CD4-positive, alpha-beta T cell (primary cell): Measurements from ENCODE around the gene KRTAP10-10. TPM values are rescaled to one million over a fixed set of nuclear protein-coding genes. Genes with fewer than 3 reads are reported as not detected.
"Not testable (repeated sequence)": the region's sequence is repeated elsewhere in the genome, so short reads cannot be mapped to it uniquely, and the experiment has no call there.

ENCODE experiments used
- ATAC-seq: fragments of 200-7000 bp; cut with Tn5 transposase; one replicate; pipeline ENCODE4 v1.10.0; 2022; ENCODE audit warnings: mild to moderate bottlenecking; ENCODE audit not compliant: poor library complexity
- CTCF ChIA-PET: fragments of 350-600 bp; sonication (Branson Sonifier 250); formaldehyde crosslinking; loops from one replicate; lab custom pipeline; 2021; ENCODE audit warnings: antibody characterized with exemption, inconsistent platforms; lab: Charles Lee
- POLR2A ChIA-PET: fragments of 350-600 bp; sonication (Branson Sonifier 250); formaldehyde crosslinking; loops from one replicate; lab custom pipeline; 2021; ENCODE audit warnings: antibody characterized with exemption, inconsistent platforms; lab: Charles Lee
- DNase-seq, 14 experiments: peaks; one replicate each; pipeline ENCODE4 v3.0.0-alpha.2; 2013 to 2020; ENCODE audit warnings: mixed read lengths in 2 of 14
- H3K27ac ChIP-seq, 2 donors: one replicate each; pipeline versions ENCODE4 v1.5.1 to v1.7.0; 2013; ENCODE audit warnings: low read length in 2 of 2, low read depth in 1 of 2, mild to moderate bottlenecking in 1 of 2
- H3K27me3 ChIP-seq, 2 experiments: 1 replicate in 1 of 2; 2 replicates in 1 of 2; pipeline versions ENCODE4 v1.6.1 to v1.7.0; 2013; ENCODE audit warnings: low read length in 2 of 2, control low read depth in 1 of 2, mild to moderate bottlenecking in 1 of 2, moderate library complexity in 1 of 2; ENCODE audit not compliant: insufficient read depth in 2 of 2, control insufficient read depth in 1 of 2
- H3K36me3 ChIP-seq: one replicate; pipeline ENCODE4 v1.6.1; 2013; ENCODE audit warnings: low read length, control low read depth; ENCODE audit not compliant: insufficient read depth
- H3K4me1 ChIP-seq: one replicate; pipeline ENCODE4 v1.6.1; 2013; ENCODE audit warnings: low read length, control low read depth; ENCODE audit not compliant: insufficient read depth
- H3K4me3 ChIP-seq: one replicate; pipeline ENCODE4 v1.5.1; 2013; ENCODE audit warnings: mild to moderate bottlenecking, low read length, moderate library complexity
- H3K9me3 ChIP-seq, 2 experiments: 1 replicate in 1 of 2; 2 replicates in 1 of 2; pipeline versions ENCODE4 v1.6.1 to v1.7.0; 2013; ENCODE audit warnings: low read length in 2 of 2, mild to moderate bottlenecking in 2 of 2, control low read depth in 1 of 2, moderate library complexity in 1 of 2; ENCODE audit not compliant: control insufficient read depth in 1 of 2, insufficient read depth in 1 of 2
- H3K27ac Mint-ChIP-seq: one replicate; pipeline ENCODE4 v1.8.0; 2020; ENCODE audit warnings: mixed read lengths
- H3K27me3 Mint-ChIP-seq: one replicate; pipeline ENCODE4 v1.8.0; 2021; ENCODE audit warnings: mixed read lengths
- H3K36me3 Mint-ChIP-seq: one replicate; pipeline ENCODE4 v1.8.0; 2021; ENCODE audit warnings: low read depth, mixed read lengths
- H3K4me1 Mint-ChIP-seq: one replicate; pipeline ENCODE4 v1.8.0; 2021; ENCODE audit warnings: low read depth, mixed read lengths
- H3K4me3 Mint-ChIP-seq: one replicate; pipeline ENCODE4 v1.8.0; 2020; ENCODE audit warnings: mild to moderate bottlenecking, mixed read lengths
- H3K9me3 Mint-ChIP-seq: one replicate; pipeline ENCODE4 v1.8.0; 2020; ENCODE audit warnings: mixed read lengths
- intact Hi-C, 2 experiments: fragments of 100-400 bp; cut with DNase I in 1 of 2; cut with micrococcal nuclease in 1 of 2; formaldehyde crosslinking; loops; one replicate each; pipeline versions ENCODE4 v1.15.1 to v1.9.0; 2023 to 2025; cut with DNase I, micrococcal nuclease
- total RNA-seq, 174 experiments: library from RNA in 2 of 174; stranded (reverse) in 2 of 174; gene quantifications; one replicate each; pipeline ENCODE4 v1.2.3 and lab custom pipeline; 2021 to 2026
- TF ChIP-seq, protein P1 (sequence below): fragments of 200-600 bp; IDR thresholded peaks from one replicate; pipeline ENCODE4 v1.8.0; 2022; ENCODE audit warnings: antibody characterized with exemption, mild to moderate bottlenecking

Gene KRTAP10-10
- total RNA-seq, 2 experiments from 2014 or later: not detected

DNA sequence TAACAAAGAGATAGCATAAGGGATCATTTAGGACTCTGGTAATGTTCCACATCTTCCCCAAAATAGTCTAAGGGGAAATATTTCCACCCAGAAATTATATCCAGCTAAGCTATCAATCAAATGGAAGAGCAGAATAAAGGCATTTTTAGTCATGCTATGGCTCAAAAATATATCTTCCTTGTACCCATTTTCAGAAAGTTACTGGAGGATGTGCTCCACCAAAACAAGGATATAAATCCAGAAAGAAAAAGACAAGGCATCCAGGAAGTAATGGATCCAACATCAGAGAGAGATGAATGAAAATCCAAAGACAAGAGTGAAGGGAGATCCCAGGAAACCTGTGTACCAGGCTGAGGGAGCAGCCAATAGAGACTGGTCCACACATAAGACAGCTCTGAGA, 28.0 kb upstream of the KRTAP10-10 start:
- intact Hi-C loops: no loop called here

DNA sequence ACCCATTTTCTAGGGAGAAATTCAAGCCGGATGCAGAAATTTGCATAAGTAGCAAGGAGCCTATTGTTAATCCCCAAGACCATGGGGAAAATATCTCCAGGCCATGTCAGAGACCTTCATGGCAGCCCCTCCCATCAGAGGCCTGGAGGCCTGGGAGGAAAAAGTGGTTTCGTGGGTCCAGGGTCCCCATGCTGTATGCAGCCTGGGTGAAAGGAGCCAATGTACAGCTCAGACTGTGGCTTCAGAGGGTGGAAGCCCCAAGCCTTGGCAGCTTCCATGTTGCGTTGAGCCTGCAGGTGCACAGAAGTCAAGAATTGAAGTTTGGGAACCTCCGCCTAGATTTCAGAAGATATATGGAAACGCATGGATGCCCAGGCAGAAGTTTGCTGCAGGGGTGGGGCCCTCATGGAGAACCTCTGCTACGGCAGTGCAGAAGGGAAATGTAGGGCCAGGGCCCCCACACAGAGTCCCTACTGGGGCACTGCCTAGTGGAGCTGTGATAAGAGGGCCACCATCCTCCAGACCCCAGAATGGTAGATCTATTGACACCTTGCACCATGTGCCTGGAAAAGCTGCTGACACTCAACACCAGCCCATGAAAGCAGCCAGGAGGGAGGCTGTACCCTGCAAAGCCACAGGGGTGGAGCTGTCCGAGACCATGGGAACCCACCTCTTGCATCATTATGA, 26.9 kb upstream of the KRTAP10-10 start:
- H3K9me3 Mint-ChIP-seq, H3K4me1 Mint-ChIP-seq, H3K4me3 ChIP-seq, H3K27me3 ChIP-seq, DNase-seq, ATAC-seq, CTCF ChIA-PET, H3K36me3 Mint-ChIP-seq, POLR2A ChIA-PET, H3K36me3 ChIP-seq, H3K4me1 ChIP-seq, H3K27me3 Mint-ChIP-seq, H3K4me3 Mint-ChIP-seq, H3K27ac Mint-ChIP-seq, H3K27ac ChIP-seq: not testable (repeated sequence)
- intact Hi-C loops: loop anchor here in 1 of 2 experiments (10.0 kb wide), 1 partner anchor 65 kb away; the partner anchor contains the start of gene KRTAP10-1
- H3K9me3 ChIP-seq: peaks cover 22 to 26% of the 10 kb centered on the region in 2 experiments

More for the DNA sequence above, 28.0 kb upstream of the KRTAP10-10 start:
- Histone ChIP-seq H3K9me3 (peaks cover 22 to 26% of the 10 kb centered on the region in 2 experiments), H3K4me3 (no peak overlapping the region), H3K27me3 (no peaks in the 10 kb centered on the region), H3K36me3 (no peaks in the 10 kb centered on the region), H3K4me1 (no peaks in the 10 kb centered on the region), H3K27ac (no peak overlapping the region)
- TF ChIP-seq, protein P1, sequence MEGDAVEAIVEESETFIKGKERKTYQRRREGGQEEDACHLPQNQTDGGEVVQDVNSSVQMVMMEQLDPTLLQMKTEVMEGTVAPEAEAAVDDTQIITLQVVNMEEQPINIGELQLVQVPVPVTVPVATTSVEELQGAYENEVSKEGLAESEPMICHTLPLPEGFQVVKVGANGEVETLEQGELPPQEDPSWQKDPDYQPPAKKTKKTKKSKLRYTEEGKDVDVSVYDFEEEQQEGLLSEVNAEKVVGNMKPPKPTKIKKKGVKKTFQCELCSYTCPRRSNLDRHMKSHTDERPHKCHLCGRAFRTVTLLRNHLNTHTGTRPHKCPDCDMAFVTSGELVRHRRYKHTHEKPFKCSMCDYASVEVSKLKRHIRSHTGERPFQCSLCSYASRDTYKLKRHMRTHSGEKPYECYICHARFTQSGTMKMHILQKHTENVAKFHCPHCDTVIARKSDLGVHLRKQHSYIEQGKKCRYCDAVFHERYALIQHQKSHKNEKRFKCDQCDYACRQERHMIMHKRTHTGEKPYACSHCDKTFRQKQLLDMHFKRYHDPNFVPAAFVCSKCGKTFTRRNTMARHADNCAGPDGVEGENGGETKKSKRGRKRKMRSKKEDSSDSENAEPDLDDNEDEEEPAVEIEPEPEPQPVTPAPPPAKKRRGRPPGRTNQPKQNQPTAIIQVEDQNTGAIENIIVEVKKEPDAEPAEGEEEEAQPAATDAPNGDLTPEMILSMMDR: no peak
- ATAC-seq (no peak), DNase-seq (no peak)
- ChIA-PET CTCF (no interaction called here), POLR2A (no interaction called here)
- Mint-ChIP-seq H3K9me3 (peaks cover 10% of the 10 kb centered on the region), H3K27me3 (peaks cover 4% of the 10 kb centered on the region), H3K36me3 (no peaks in the 10 kb centered on the region), H3K4me3 (no peak overlapping the region), H3K4me1 (no peaks in the 10 kb centered on the region), H3K27ac (no peak overlapping the region)

DNA sequence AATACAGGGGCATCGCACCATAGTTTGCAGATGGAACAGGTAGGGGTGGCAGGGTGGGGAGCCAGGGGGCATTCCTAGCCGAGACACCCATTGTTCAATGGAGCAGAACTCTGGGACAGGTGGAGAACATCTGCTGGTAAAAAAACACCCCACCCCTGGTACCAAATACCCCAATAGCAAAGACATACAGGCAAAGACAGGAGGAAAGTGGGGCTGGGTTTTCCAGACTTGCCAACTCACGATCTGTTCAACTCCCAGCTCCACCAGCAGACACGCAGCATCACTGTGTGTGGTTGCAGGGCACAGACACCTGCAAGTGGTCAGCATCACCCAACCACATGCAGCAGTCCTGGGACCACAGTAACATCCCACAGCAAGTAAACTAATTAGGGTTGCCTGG, 25.6 kb upstream of the KRTAP10-10 start:
- H3K4me1 Mint-ChIP-seq: peaks cover 13% of the 10 kb centered on the region
- ATAC-seq: no peak
- ChIA-PET POLR2A (no interaction called here), CTCF (no interaction called here)
- no peak overlapping the region for H3K27ac Mint-ChIP-seq
- peaks cover 7% of the 10 kb centered on the region for H3K9me3 Mint-ChIP-seq
- H3K36me3 Mint-ChIP-seq: no peaks in the 10 kb centered on the region
- Histone ChIP-seq H3K36me3 (no peaks in the 10 kb centered on the region), H3K4me3 (no peak overlapping the region), H3K4me1 (peaks cover 10% of the 10 kb centered on the region), H3K27me3 (no peaks in the 10 kb centered on the region), H3K9me3 (peaks cover 22 to 26% of the 10 kb centered on the region in 2 experiments), H3K27ac (no peak overlapping the region)
- DNase-seq: no peak
- peaks cover 1% of the 10 kb centered on the region for H3K27me3 Mint-ChIP-seq
- intact Hi-C loops: loop anchor here in 1 of 2 experiments (10.0 kb wide), 1 partner anchor 67 kb away; the partner anchor contains the start of gene KRTAP10-1
- H3K4me3 Mint-ChIP-seq: no peak overlapping the region
- TF ChIP-seq, protein P1: no peak
